Kidney epithelial cell (primary cell): ENCODE results near the gene SMARCA2. TPM values are rescaled to one million over a fixed set of nuclear protein-coding genes. Genes with fewer than 3 reads are reported as not detected.

ENCODE experiments used
- DNase-seq: peaks from one replicate; pipeline ENCODE4 v3.0.0-alpha.2; 2010; ENCODE audit warnings: low read depth
- H3K27me3 ChIP-seq: 2 replicates; pipeline ENCODE4 v1.6.0; 2011; ENCODE audit warnings: low read length; ENCODE audit not compliant: control insufficient read depth, insufficient read depth
- H3K36me3 ChIP-seq: 2 replicates; pipeline ENCODE4 v1.5.1; 2011; ENCODE audit warnings: low read length; ENCODE audit not compliant: control insufficient read depth, insufficient read depth
- H3K4me3 ChIP-seq: 2 replicates; pipeline ENCODE4 v1.5.1; 2011; ENCODE audit warnings: low read depth, mild to moderate bottlenecking, control low read depth, low read length
- total RNA-seq: library from RNA; depleted of rRNA; stranded (reverse); fragments of >200 nt; gene quantifications from 2 replicates; pipeline ENCODE4 v1.2.3, GENCODE V29; 2015
- TF ChIP-seq, protein P1 (sequence below): IDR thresholded peaks from 2 replicates; pipeline ENCODE4 v1.5.1; 2011; ENCODE audit warnings: mild to moderate bottlenecking, moderate library complexity, low read length, control low read depth, inconsistent platforms; ENCODE audit not compliant: insufficient read depth, poor library complexity, severe bottlenecking

SMARCA2 gene
- total RNA-seq, 1 donor from 2014 or later: 34.3 TPM

DNA sequence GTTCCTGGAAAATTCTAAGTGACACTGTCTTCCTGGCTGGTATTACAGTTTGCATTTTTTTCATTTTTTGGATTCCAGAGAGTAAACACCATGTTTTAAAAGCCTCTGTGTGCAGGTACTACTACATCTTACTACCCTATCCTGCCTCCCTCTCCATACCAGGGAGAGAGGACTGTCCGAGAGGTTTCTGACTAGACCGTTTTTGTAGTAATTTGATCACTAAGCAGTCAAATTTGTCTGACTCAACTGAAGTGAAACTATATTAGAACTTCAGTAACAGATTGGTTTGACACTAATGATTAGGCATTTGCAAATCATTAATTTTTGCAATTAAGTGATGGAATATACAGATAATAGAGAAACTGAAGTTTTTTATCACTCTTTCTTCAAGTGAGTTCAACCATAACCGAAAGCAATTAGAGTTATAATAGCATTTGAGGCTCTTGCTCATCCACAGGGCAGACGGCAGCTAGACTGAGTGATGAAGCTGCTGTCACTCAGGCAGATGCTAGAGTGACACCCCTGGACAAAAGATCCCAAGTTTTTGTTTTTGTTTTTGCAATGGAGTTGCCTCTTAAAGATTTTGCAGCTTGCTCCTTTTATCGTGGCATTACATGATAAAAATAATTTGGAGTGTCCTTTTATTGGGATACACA lies 44.3 kb downstream of the SMARCA2 start:
- DNase-seq: no peak
- Histone ChIP-seq H3K36me3 (no peaks in the 10 kb centered on the region), H3K4me3 (no peak overlapping the region), H3K27me3 (no peaks in the 10 kb centered on the region)
- TF ChIP-seq, protein P1, sequence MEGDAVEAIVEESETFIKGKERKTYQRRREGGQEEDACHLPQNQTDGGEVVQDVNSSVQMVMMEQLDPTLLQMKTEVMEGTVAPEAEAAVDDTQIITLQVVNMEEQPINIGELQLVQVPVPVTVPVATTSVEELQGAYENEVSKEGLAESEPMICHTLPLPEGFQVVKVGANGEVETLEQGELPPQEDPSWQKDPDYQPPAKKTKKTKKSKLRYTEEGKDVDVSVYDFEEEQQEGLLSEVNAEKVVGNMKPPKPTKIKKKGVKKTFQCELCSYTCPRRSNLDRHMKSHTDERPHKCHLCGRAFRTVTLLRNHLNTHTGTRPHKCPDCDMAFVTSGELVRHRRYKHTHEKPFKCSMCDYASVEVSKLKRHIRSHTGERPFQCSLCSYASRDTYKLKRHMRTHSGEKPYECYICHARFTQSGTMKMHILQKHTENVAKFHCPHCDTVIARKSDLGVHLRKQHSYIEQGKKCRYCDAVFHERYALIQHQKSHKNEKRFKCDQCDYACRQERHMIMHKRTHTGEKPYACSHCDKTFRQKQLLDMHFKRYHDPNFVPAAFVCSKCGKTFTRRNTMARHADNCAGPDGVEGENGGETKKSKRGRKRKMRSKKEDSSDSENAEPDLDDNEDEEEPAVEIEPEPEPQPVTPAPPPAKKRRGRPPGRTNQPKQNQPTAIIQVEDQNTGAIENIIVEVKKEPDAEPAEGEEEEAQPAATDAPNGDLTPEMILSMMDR: no peak

DNA sequence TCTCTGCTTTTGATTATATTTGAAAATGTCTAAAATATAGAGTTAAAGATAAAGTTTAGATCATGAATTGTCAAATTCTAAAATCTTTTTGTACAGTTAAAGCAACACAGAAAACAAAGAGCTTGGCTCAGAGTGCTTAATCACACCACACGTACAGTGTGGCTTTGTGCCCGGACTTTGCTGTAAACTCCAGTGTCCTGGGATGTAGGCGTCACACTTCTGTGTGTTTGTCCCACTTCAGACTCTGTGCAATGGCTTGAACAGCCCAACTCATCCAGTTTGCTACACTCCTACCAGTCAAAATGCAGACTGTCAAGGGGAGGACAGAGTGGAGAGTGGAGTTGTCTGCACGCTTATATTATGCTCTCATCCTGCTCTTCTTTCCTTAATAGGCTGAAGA lies 45.3 kb downstream of the SMARCA2 start:
- TF ChIP-seq, protein P1: no peak
- H3K27me3 ChIP-seq: no peaks in the 10 kb centered on the region
- no peak overlapping the region for H3K4me3 ChIP-seq
- H3K36me3 ChIP-seq: no peaks in the 10 kb centered on the region
- DNase-seq: no peak

DNA sequence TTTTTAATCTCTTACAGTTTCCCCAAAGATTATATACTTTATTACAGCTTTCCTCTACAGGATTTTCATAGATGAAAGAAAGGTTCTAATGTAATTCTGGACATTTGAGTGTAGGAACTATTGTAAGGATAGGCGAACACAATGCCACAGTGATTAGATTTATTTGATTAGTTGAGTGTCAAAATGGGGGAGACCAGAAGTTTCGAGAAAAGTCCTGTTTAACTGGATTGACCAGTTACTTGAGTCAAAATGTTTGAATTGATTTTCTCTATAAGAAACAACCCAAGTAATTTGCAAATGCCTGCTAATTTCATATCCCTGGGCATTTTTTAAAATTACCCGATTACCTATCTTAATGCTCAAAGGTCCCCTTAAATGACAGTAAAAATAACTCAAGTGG lies 50.6 kb downstream of the SMARCA2 start:
- TF ChIP-seq, protein P1: no peak
- H3K36me3 ChIP-seq: no peaks in the 10 kb centered on the region

DNA sequence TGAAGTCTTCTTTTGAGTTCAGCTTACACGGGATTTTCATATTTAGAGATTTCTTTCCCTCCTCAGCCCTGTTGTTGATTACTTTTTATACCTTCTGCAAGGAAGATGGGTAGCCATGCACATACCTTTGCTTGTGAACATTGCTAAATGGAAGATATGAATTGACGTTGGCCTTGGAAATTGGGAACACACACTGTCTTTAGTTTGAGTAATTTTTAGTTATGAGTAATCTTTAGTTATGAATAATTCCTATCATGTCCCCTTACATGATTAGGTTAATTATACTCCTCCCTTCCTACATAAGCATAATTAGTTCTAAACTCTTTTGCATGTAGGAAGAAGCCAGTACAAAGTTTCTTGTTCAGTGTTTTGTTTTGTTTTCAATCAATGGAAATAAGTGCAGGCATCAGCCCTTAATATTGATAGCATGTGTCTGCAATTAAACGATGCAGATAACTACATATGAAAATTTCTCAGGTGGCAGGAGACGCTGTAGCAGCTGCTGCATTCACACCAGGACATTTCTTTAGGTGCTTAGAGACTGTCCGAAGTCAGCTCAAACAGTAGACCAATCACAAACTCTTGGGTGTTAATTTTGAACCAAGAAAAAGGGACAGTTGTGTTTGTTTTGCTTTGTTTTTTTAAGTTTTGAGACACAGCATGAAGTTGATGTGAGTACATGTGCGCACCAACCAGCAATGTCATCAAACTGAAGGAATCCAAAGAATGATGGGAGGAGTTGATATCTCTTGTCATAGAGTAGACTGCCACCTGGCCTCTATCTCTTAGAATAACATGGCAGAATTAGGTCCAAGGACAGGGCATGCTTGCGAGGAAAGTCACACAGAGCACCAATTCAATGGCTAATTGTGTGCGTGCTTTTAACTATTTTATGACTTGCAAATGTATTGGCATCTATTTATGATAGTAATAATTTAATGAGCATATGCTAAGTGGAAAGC lies 51.4 kb downstream of the SMARCA2 start:
- TF ChIP-seq, protein P1: peak; percentile 27
- no peaks in the 10 kb centered on the region for H3K27me3 ChIP-seq
- no peak for DNase-seq
- no peak overlapping the region for H3K4me3 ChIP-seq
- H3K36me3 ChIP-seq: no peaks in the 10 kb centered on the region

More for the DNA sequence above, 50.6 kb downstream of the SMARCA2 start:
- no peak for DNase-seq
- Histone ChIP-seq H3K4me3 (no peak overlapping the region), H3K27me3 (no peaks in the 10 kb centered on the region)

DNA sequence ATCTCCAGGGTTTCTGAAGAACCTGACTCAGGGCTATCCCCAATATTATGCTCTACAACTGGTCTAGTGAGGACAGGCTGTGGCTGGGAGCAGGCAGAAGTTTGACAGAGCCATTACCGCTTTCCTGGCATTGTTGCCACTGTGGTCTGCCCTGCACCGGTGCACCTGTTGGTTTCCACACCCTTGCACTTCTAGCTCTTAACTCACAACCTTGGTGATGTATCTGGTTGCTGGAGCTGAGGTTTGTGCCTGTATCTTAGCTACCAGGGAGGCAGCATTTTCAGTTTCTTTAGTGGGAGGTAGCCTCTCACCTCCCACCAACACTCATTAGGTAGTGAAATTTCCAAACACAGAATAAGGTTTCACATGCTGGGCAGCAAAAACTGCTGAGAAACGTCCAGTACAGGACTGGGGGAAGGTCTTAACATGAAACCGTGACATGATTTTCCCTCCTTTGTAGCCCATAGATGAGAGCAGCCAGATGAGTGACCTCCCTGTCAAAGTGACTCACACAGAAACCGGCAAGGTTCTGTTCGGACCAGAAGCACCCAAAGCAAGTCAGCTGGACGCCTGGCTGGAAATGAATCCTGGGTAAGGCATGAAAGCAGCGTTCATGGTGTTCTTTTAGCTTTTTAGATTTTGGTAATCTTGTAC lies 57.7 kb downstream of the SMARCA2 start:
- TF ChIP-seq, protein P1: no peak
- no peaks in the 10 kb centered on the region for H3K36me3 ChIP-seq
- no peak for DNase-seq
- H3K4me3 ChIP-seq: no peak overlapping the region
- no peaks in the 10 kb centered on the region for H3K27me3 ChIP-seq
